HFFc6 (cell line): ENCODE results near the gene MAST4. TPM values are rescaled to one million over a fixed set of nuclear protein-coding genes. Genes with fewer than 3 reads are reported as not detected.

ENCODE experiments used
- DNase-seq: peaks from one replicate; pipeline ENCODE4 v3.0.0-alpha.2; 2018
- H3K27ac Mint-ChIP-seq: 2 replicates; pipeline ENCODE4 v1.8.0; 2020; ENCODE audit warnings: mild to moderate bottlenecking, mixed read lengths
- H3K27me3 Mint-ChIP-seq: 2 replicates; pipeline ENCODE4 v1.8.0; 2021; ENCODE audit warnings: mild to moderate bottlenecking, moderate library complexity, mixed read lengths; ENCODE audit not compliant: insufficient read depth
- H3K36me3 Mint-ChIP-seq: 2 replicates; pipeline ENCODE4 v1.8.0; 2021; ENCODE audit warnings: low read depth, mixed read lengths
- H3K4me1 Mint-ChIP-seq: 2 replicates; pipeline ENCODE4 v1.8.0; 2020; ENCODE audit warnings: low read depth, mixed read lengths
- H3K4me3 Mint-ChIP-seq: 2 replicates; pipeline ENCODE4 v1.8.0; 2020; ENCODE audit warnings: mild to moderate bottlenecking, moderate library complexity, mixed read lengths
- H3K9me3 Mint-ChIP-seq: 2 replicates; pipeline ENCODE4 v1.8.0; 2020; ENCODE audit warnings: mild to moderate bottlenecking, mixed read lengths
- CTCF ChIP-seq: fragments of 200-600 bp; sonication (generic); IDR thresholded peaks from 2 replicates; pipeline ENCODE4 v1.5.0; 2021; ENCODE audit warnings: antibody characterized with exemption, mild to moderate bottlenecking
- total RNA-seq, 6 experiments: library from RNA; stranded (reverse); fragmentation: NEBNext Ultra II Directional; extraction: Animal tissue kit (Norgen Biotek cat#: 25700); gene quantifications; 2 replicates in 1 of 6; 3 replicates in 5 of 6; pipeline ENCODE4 v1.2.3, GENCODE V29; 2021

MAST4 gene
- total RNA-seq, 6 experiments from 2014 or later = 3.0 to 5.6 (median 3.9) TPM

GRCh38 chr5:67063791-67064190 lies 467.6 kb downstream of the MAST4 start:
- Mint-ChIP-seq H3K36me3 (0 out of 2 replicates have a peak, but pooled peaks cover 4% of the 10 kb centered on the region), H3K9me3 (no peaks in the 10 kb centered on the region), H3K4me3 (no peak overlapping the region), H3K27ac (no peak overlapping the region), H3K27me3 (no peaks in the 10 kb centered on the region; the same call in 1 of the 2 replicates), H3K4me1 (peaks cover 25% of the 10 kb centered on the region)
- DNase-seq = no peak
- TF ChIP-seq CTCF = no peak

- no peak for DNase-seq
- Mint-ChIP-seq H3K4me1 (peaks cover 10% of the 10 kb centered on the region), H3K9me3 (no peaks in the 10 kb centered on the region), H3K36me3 (0 out of 2 replicates have a peak, but pooled peaks cover 4% of the 10 kb centered on the region), H3K4me3 (no peak overlapping the region), H3K27me3 (no peaks in the 10 kb centered on the region; the same call in 1 of the 2 replicates), H3K27ac (no peak overlapping the region)
- no peak for TF ChIP-seq CTCF
Measured at GRCh38 chr5:67065237-67065636, 469.0 kb downstream of the MAST4 start.

- Mint-ChIP-seq H3K4me1 (peaks cover 9% of the 10 kb centered on the region), H3K4me3 (no peak overlapping the region)
Measured at GRCh38 chr5:67065696-67066095, 469.5 kb downstream of the MAST4 start.

GRCh38 chr5:67066815-67067214 lies 470.6 kb downstream of the MAST4 start:
- Mint-ChIP-seq H3K4me3 (no peak overlapping the region), H3K4me1 (peaks cover 9% of the 10 kb centered on the region), H3K27ac (no peak overlapping the region), H3K9me3 (no peaks in the 10 kb centered on the region), H3K36me3 (0 out of 2 replicates have a peak, but pooled peaks cover 4% of the 10 kb centered on the region), H3K27me3 (no peaks in the 10 kb centered on the region; the same call in 1 of the 2 replicates)
- no peak for DNase-seq
- no peak for TF ChIP-seq CTCF

More at GRCh38 chr5:67065696-67066095, 469.5 kb downstream of the MAST4 start:
- TF ChIP-seq CTCF = no peak
- H3K9me3 Mint-ChIP-seq = no peaks in the 10 kb centered on the region
- H3K27ac Mint-ChIP-seq = no peak overlapping the region
- 0 out of 2 replicates have a peak, but pooled peaks cover 4% of the 10 kb centered on the region for H3K36me3 Mint-ChIP-seq
- no peak for DNase-seq
- no peaks in the 10 kb centered on the region; the same call in 1 of the 2 replicates for H3K27me3 Mint-ChIP-seq

GRCh38 chr5:67073045-67073680 lies 477.0 kb downstream of the MAST4 start:
- H3K27me3 Mint-ChIP-seq = no peaks in the 10 kb centered on the region; the same call in 1 of the 2 replicates

More at GRCh38 chr5:67073045-67073680, 477.0 kb downstream of the MAST4 start:
- H3K36me3 Mint-ChIP-seq = no peaks in the 10 kb centered on the region
- H3K27ac Mint-ChIP-seq = no peak overlapping the region
- TF ChIP-seq CTCF = no peak
- no peak overlapping the region for H3K4me3 Mint-ChIP-seq
- no peaks in the 10 kb centered on the region; the same call in 1 of the 2 replicates for H3K4me1 Mint-ChIP-seq
- DNase-seq = no peak
- no peaks in the 10 kb centered on the region for H3K9me3 Mint-ChIP-seq
